Measurements from ENCODE around the gene ITGB2.

- TF ChIP-seq CTCF (IDR thresholded peaks at IDR 0.05; ENCODE audit: low read depth, low read length, poor library complexity, severe bottlenecking) (no peak), EZH2phosphoT487 (IDR thresholded peaks at IDR 0.05; ENCODE audit: borderline replicate concordance, low read length) (no peak)
These were observed 31.6 kb upstream of the ITGB2 start for GRCh38 chr21:44952116-44952928.

Data from DOHH2 (cell line).